ENCODE measurements around the gene HPCAL4. TPM values are rescaled to one million over a fixed set of nuclear protein-coding genes. Genes with fewer than 3 reads are reported as not detected.

Gene HPCAL4
- total RNA-seq, 1 donor from 2014 or later, result 0.84 TPM

- H3K36me3 ChIP-seq (ENCODE audit: control insufficient read depth, insufficient read depth, low read length), result no peaks in the 10 kb centered on the region
- no peak overlapping the region for H3K4me3 ChIP-seq (ENCODE audit: low read depth, low read length)
- no peak for DNase-seq (ENCODE audit: low read depth)
- peaks cover 5% of the 10 kb centered on the region for H3K27me3 ChIP-seq (ENCODE audit: control insufficient read depth, insufficient read depth, low read length)
- TF ChIP-seq CTCF (IDR thresholded peaks at IDR 0.05; ENCODE audit: insufficient read depth, low read length, poor library complexity, severe bottlenecking), result no peak
Observed at GRCh38 chr1:39647247-39647646, 44.0 kb downstream of the HPCAL4 start.

GRCh38 chr1:39646232-39647081 is 44.8 kb downstream of the HPCAL4 start:
- H3K4me3 ChIP-seq (ENCODE audit: low read depth, low read length), result no peak overlapping the region
- H3K27me3 ChIP-seq (ENCODE audit: control insufficient read depth, insufficient read depth, low read length), result peaks cover 5% of the 10 kb centered on the region
- no peak for TF ChIP-seq CTCF (IDR thresholded peaks at IDR 0.05; ENCODE audit: insufficient read depth, low read length, poor library complexity, severe bottlenecking)
- H3K36me3 ChIP-seq (ENCODE audit: control insufficient read depth, insufficient read depth, low read length), result no peaks in the 10 kb centered on the region
- no peak for DNase-seq (ENCODE audit: low read depth)

GRCh38 chr1:39645411-39646043 is 45.7 kb downstream of the HPCAL4 start:
- no peak for DNase-seq (ENCODE audit: low read depth)
- no peak overlapping the region for H3K4me3 ChIP-seq (ENCODE audit: low read depth, low read length)
- no peak for TF ChIP-seq CTCF (IDR thresholded peaks at IDR 0.05; ENCODE audit: insufficient read depth, low read length, poor library complexity, severe bottlenecking)
- peaks cover 5% of the 10 kb centered on the region for H3K27me3 ChIP-seq (ENCODE audit: control insufficient read depth, insufficient read depth, low read length)
- no peaks in the 10 kb centered on the region for H3K36me3 ChIP-seq (ENCODE audit: control insufficient read depth, insufficient read depth, low read length)

GRCh38 chr1:39643705-39644104 is 47.5 kb downstream of the HPCAL4 start:
- H3K4me3 ChIP-seq (ENCODE audit: low read depth, low read length), result no peak overlapping the region
- TF ChIP-seq CTCF (IDR thresholded peaks at IDR 0.05; ENCODE audit: insufficient read depth, low read length, poor library complexity, severe bottlenecking), result no peak
- peaks cover 17% of the 10 kb centered on the region for H3K27me3 ChIP-seq (ENCODE audit: control insufficient read depth, insufficient read depth, low read length)
- H3K36me3 ChIP-seq (ENCODE audit: control insufficient read depth, insufficient read depth, low read length), result no peaks in the 10 kb centered on the region
- no peak for DNase-seq (ENCODE audit: low read depth)

- H3K27me3 ChIP-seq (ENCODE audit: control insufficient read depth, insufficient read depth, low read length), result peaks cover 22% of the 10 kb centered on the region
- no peak overlapping the region for H3K4me3 ChIP-seq (ENCODE audit: low read depth, low read length)
- no peak for DNase-seq (ENCODE audit: low read depth)
- TF ChIP-seq CTCF (IDR thresholded peaks at IDR 0.05; ENCODE audit: insufficient read depth, low read length, poor library complexity, severe bottlenecking), result no peak
- no peaks in the 10 kb centered on the region for H3K36me3 ChIP-seq (ENCODE audit: control insufficient read depth, insufficient read depth, low read length)
Observed at GRCh38 chr1:39642796-39643195, 48.4 kb downstream of the HPCAL4 start.
